Amniotic stem cell (primary cell): Measurements from ENCODE around the gene DHTKD1.
"Not testable (repeated sequence)": the region's sequence is repeated elsewhere in the genome, so short reads cannot be mapped to it uniquely, and the experiment has no call there.

Experiments used
- DNase-seq: peaks from one replicate; lab custom pipeline; 2025; lab: John Stamatoyannopoulos, UW

Gene DHTKD1

GRCh38 chr10:12150163-12150562, 81.4 kb downstream of the DHTKD1 start:
- DNase-seq = no peak

- no peak for DNase-seq
These were observed 85.8 kb downstream of the DHTKD1 start for GRCh38 chr10:12154516-12154915.

GRCh38 chr10:12156367-12157123, 87.8 kb downstream of the DHTKD1 start:
- DNase-seq = no peak

GRCh38 chr10:12158111-12158510, 89.4 kb downstream of the DHTKD1 start:
- DNase-seq = no peak

- no peak for DNase-seq
These were observed 91.9 kb downstream of the DHTKD1 start for GRCh38 chr10:12160664-12161063.

GRCh38 chr10:12162927-12163326, 94.2 kb downstream of the DHTKD1 start:
- no peak for DNase-seq

GRCh38 chr10:12164085-12164484, 95.3 kb downstream of the DHTKD1 start:
- no peak for DNase-seq

- no peak for DNase-seq
These were observed 96.3 kb downstream of the DHTKD1 start for GRCh38 chr10:12165036-12165435.

- no peak for DNase-seq
These were observed 97.4 kb downstream of the DHTKD1 start for GRCh38 chr10:12165999-12166775.

GRCh38 chr10:12171512-12171911, 102.8 kb downstream of the DHTKD1 start:
- not testable (repeated sequence) for DNase-seq
